Smooth muscle cell of the brain vasculature (primary cell): Measurements from ENCODE around the gene SSC4D.
"Not testable (repeated sequence)": the region's sequence is repeated elsewhere in the genome, so short reads cannot be mapped to it uniquely, and the experiment has no call there.

Experiments used
- DNase-seq: peaks from one replicate; pipeline ENCODE4 v3.0.0-alpha.2; 2012; ENCODE audit warnings: low read depth, low spot score

The SSC4D gene

GRCh38 chr7:76383089-76383944 is 26.2 kb downstream of the SSC4D start:
- no peak for DNase-seq

- DNase-seq, result no peak
These were observed 27.7 kb downstream of the SSC4D start for GRCh38 chr7:76381814-76382213.

- DNase-seq, result no peak
These were observed 28.9 kb downstream of the SSC4D start for GRCh38 chr7:76380623-76380966.

- DNase-seq, result no peak
These were observed 32.1 kb downstream of the SSC4D start for GRCh38 chr7:76377186-76377918.

GRCh38 chr7:76375251-76375650 is 34.2 kb downstream of the SSC4D start:
- DNase-seq, result no peak

- no peak for DNase-seq
These were observed 36.3 kb downstream of the SSC4D start for GRCh38 chr7:76372984-76373833.

- no peak for DNase-seq
These were observed 38.1 kb downstream of the SSC4D start for GRCh38 chr7:76371396-76371795.

GRCh38 chr7:76369018-76369417 is 40.5 kb downstream of the SSC4D start:
- DNase-seq, result no peak

- no peak for DNase-seq
These were observed 41.3 kb downstream of the SSC4D start for GRCh38 chr7:76368190-76368589.

- DNase-seq, result no peak
These were observed 45.3 kb downstream of the SSC4D start for GRCh38 chr7:76364198-76364584.

GRCh38 chr7:76363754-76364153 is 45.7 kb downstream of the SSC4D start:
- not testable (repeated sequence) for DNase-seq

GRCh38 chr7:76359978-76360638 is 49.4 kb downstream of the SSC4D start:
- DNase-seq, result no peak

- peak; percentile 97 for DNase-seq
These were observed 50.2 kb downstream of the SSC4D start for GRCh38 chr7:76359111-76359977.

GRCh38 chr7:76358481-76359110 is 50.9 kb downstream of the SSC4D start, which contains the start of gene YWHAG:
Gene YWHAG (minus strand): TSS chr7:76358991. CDS start chr7:76358808, 183 bp downstream.
- DNase-seq, result no peak

- no peak for DNase-seq
These were observed 51.5 kb downstream of the SSC4D start for GRCh38 chr7:76358011-76358480.

- DNase-seq, result no peak
These were observed 52.0 kb downstream of the SSC4D start for GRCh38 chr7:76357475-76358010.

GRCh38 chr7:76356823-76357222 is 52.7 kb downstream of the SSC4D start:
- DNase-seq, result no peak

- no peak for DNase-seq
These were observed 53.4 kb downstream of the SSC4D start for GRCh38 chr7:76356115-76356514.

- DNase-seq, result no peak
These were observed 54.3 kb downstream of the SSC4D start for GRCh38 chr7:76354981-76355730.
